Right lobe of liver (tissue), 4 donors: Measurements from ENCODE around the gene DHFR.

Source experiments
- CTCF ChIP-seq, 4 donors: fragments of 200-600 bp in 3 of 4; fragments of 450-650 bp in 1 of 4; IDR thresholded peaks; one replicate each; pipeline versions ENCODE4 v1.5.1 to v1.8.0; 2016 to 2022; ENCODE audit warnings: antibody characterized with exemption in 4 of 4, mild to moderate bottlenecking in 2 of 4
- POLR2A ChIP-seq: fragments of 450-650 bp; IDR thresholded peaks from one replicate; pipeline ENCODE4 v1.6.1; 2017; ENCODE audit warnings: antibody characterized with exemption, mild to moderate bottlenecking
- donor health status: DM: no; HTN: no; CAD: no.
- donor health status: DM: no; HTN: no; CAD: no.
- donor health status: DM: no; HTN: yes; CAD: no.

GRCh38 chr5:80607343-80607742, 47.4 kb downstream of the DHFR start:
- no peak for TF ChIP-seq POLR2A
- TF ChIP-seq CTCF (IDR thresholded peaks at IDR 0.05): no peak
